Fibroblast of lung (primary cell): ENCODE measurements around the gene ZFAND5.

Experiments used
- CTCF ChIP-seq, 2 donors: IDR thresholded peaks in 1 of 2; conservative IDR thresholded peaks in 1 of 2; 1 replicate in 1 of 2; 2 replicates in 1 of 2; pipeline ENCODE4 v1.5.1; 2011 to 2012; ENCODE audit warnings: low read length in 2 of 2, control low read depth in 1 of 2, inconsistent platforms in 1 of 2, low read depth in 1 of 2, mild to moderate bottlenecking in 1 of 2
- EZH2 ChIP-seq: IDR thresholded peaks from 2 replicates; pipeline ENCODE4 v1.5.1; 2012; ENCODE audit warnings: low read length, control low read depth, mild to moderate bottlenecking; ENCODE audit errors: missing control alignments

- no peak for TF ChIP-seq EZH2
- no peak for TF ChIP-seq CTCF (conservative IDR thresholded peaks at IDR 0.05 in 1 of 2, IDR thresholded peaks at IDR 0.05 in 1 of 2; ENCODE audit: low read depth in 1 of 2, low read length in 2 of 2)
These were observed 55.5 kb downstream of the ZFAND5 start for GRCh38 chr9:72309364-72310133.
